ENCODE measurements around the gene RBM27. TPM values are rescaled to one million over a fixed set of nuclear protein-coding genes. Genes with fewer than 3 reads are reported as not detected.

The RBM27 gene
- total RNA-seq, 1 experiment from 2014 or later: 22.5 TPM

DNA sequence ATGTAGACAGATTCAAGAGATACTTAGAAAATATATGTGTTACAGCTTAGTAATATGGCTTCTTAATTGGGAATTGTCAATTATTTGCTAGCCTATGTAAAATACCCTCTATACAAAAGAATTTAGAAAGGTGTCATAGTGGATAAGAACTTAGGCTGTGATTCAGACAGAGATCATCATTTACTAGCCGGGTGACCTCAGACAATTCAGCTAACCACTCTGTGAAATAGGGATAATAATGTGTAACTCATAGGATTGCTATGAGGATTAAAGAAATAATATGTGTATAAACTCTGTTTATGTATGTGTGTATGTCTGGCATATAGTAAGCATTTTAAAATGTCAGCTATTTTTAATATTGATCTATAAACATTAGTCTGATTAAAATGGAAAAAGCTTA is 15.0 kb upstream of the RBM27 start:
- Histone ChIP-seq H3K27me3 (ENCODE audit: control insufficient read depth, insufficient read depth, low read length) (no peaks in the 10 kb centered on the region), H3K36me3 (ENCODE audit: control insufficient read depth, insufficient read depth, low read length) (no peaks in the 10 kb centered on the region), H3K27ac (ENCODE audit: low read length) (no peak overlapping the region), H3K4me1 (ENCODE audit: control insufficient read depth, insufficient read depth, low read length) (no peaks in the 10 kb centered on the region), H3K9me3 (ENCODE audit: control insufficient read depth, insufficient read depth, low read depth, low read length) (no peaks in the 10 kb centered on the region), H3K4me3 (ENCODE audit: low read depth in 2 of 2, low read length in 2 of 2) (no peak overlapping the region)
- in situ Hi-C loops (cut with HindIII; ENCODE audit: low pct_unique_long_range_greater_than_20kb, low sequenced_read_pairs): no loop called here
- ChIA-PET POLR2A (no interaction called here), CTCF (no interaction called here)
- BruUV-seq (replicated peaks): no TSS peak
- intact Hi-C loops (cut with micrococcal nuclease; ENCODE audit: unreplicated experiment): no loop called here
- ATAC-seq (no peak), DNase-seq (ENCODE audit: low read depth, low spot score) (peak; percentile 52)
- no peak for TF ChIP-seq SIN3A (IDR thresholded peaks at IDR 0.05; ENCODE audit: borderline replicate concordance, insufficient read depth, low read depth, low read length)
- TF ChIP-seq, protein P1, sequence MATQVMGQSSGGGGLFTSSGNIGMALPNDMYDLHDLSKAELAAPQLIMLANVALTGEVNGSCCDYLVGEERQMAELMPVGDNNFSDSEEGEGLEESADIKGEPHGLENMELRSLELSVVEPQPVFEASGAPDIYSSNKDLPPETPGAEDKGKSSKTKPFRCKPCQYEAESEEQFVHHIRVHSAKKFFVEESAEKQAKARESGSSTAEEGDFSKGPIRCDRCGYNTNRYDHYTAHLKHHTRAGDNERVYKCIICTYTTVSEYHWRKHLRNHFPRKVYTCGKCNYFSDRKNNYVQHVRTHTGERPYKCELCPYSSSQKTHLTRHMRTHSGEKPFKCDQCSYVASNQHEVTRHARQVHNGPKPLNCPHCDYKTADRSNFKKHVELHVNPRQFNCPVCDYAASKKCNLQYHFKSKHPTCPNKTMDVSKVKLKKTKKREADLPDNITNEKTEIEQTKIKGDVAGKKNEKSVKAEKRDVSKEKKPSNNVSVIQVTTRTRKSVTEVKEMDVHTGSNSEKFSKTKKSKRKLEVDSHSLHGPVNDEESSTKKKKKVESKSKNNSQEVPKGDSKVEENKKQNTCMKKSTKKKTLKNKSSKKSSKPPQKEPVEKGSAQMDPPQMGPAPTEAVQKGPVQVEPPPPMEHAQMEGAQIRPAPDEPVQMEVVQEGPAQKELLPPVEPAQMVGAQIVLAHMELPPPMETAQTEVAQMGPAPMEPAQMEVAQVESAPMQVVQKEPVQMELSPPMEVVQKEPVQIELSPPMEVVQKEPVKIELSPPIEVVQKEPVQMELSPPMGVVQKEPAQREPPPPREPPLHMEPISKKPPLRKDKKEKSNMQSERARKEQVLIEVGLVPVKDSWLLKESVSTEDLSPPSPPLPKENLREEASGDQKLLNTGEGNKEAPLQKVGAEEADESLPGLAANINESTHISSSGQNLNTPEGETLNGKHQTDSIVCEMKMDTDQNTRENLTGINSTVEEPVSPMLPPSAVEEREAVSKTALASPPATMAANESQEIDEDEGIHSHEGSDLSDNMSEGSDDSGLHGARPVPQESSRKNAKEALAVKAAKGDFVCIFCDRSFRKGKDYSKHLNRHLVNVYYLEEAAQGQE (IDR thresholded peaks at IDR 0.05; ENCODE audit: insufficient read depth in 1 of 2, low read depth in 2 of 2, low read length in 1 of 2): no peak
- no peak for TF ChIP-seq TCF7L2 (IDR thresholded peaks at IDR 0.05; ENCODE audit: low read depth, low read length)
- TF ChIP-seq, protein P2, sequence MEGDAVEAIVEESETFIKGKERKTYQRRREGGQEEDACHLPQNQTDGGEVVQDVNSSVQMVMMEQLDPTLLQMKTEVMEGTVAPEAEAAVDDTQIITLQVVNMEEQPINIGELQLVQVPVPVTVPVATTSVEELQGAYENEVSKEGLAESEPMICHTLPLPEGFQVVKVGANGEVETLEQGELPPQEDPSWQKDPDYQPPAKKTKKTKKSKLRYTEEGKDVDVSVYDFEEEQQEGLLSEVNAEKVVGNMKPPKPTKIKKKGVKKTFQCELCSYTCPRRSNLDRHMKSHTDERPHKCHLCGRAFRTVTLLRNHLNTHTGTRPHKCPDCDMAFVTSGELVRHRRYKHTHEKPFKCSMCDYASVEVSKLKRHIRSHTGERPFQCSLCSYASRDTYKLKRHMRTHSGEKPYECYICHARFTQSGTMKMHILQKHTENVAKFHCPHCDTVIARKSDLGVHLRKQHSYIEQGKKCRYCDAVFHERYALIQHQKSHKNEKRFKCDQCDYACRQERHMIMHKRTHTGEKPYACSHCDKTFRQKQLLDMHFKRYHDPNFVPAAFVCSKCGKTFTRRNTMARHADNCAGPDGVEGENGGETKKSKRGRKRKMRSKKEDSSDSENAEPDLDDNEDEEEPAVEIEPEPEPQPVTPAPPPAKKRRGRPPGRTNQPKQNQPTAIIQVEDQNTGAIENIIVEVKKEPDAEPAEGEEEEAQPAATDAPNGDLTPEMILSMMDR (IDR thresholded peaks at IDR 0.05): no peak
- no peak for TF ChIP-seq POLR2AphosphoS5 (IDR thresholded peaks at IDR 0.05; ENCODE audit: low read depth, low read length)

DNA sequence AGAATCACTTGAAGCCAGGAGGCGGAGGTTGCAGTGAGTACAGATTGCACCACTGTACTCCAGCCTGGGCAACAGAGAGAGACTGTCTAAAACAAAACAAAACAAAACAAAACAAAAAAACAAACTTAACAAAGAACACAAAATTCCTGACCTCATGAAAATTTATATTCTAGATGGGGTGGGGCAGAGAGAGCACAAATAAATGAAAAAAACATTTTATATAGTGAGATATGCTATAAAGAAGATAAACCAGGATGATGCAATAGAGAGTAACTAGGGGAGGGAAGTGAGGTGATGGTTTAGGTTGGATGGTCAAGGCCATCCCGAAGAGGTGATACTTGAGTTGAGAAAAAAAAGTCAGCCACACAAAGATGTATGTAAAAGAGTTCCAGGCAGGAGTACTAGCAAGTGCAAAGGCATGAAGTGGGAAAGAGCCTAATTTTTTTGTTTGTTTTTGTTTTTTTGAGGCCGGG is 10.8 kb upstream of the RBM27 start:
- ATAC-seq (no peak), DNase-seq (ENCODE audit: low read depth, low spot score) (no peak)
- POLR2A ChIA-PET: no interaction called here
- TF ChIP-seq TCF7L2 (IDR thresholded peaks at IDR 0.05; ENCODE audit: low read depth, low read length) (no peak), SIN3A (IDR thresholded peaks at IDR 0.05; ENCODE audit: borderline replicate concordance, insufficient read depth, low read depth, low read length) (no peak), POLR2AphosphoS5 (IDR thresholded peaks at IDR 0.05; ENCODE audit: low read depth, low read length) (no peak)
- TF ChIP-seq, protein P1 (IDR thresholded peaks at IDR 0.05; ENCODE audit: insufficient read depth in 1 of 2, low read depth in 2 of 2, low read length in 1 of 2): no peak
- TF ChIP-seq, protein P2 (IDR thresholded peaks at IDR 0.05): no peak
- H3K36me3 ChIP-seq (ENCODE audit: control insufficient read depth, insufficient read depth, low read length): no peaks in the 10 kb centered on the region
- intact Hi-C loops (cut with micrococcal nuclease; ENCODE audit: unreplicated experiment): no loop called here
- no peaks in the 10 kb centered on the region for H3K27me3 ChIP-seq (ENCODE audit: control insufficient read depth, insufficient read depth, low read length)
- BruUV-seq (replicated peaks): no TSS peak
- H3K27ac ChIP-seq (ENCODE audit: low read length): no peak overlapping the region
- no peaks in the 10 kb centered on the region for H3K4me1 ChIP-seq (ENCODE audit: control insufficient read depth, insufficient read depth, low read length)
- in situ Hi-C loops (cut with HindIII; ENCODE audit: low pct_unique_long_range_greater_than_20kb, low sequenced_read_pairs): no loop called here
- CTCF ChIA-PET: interaction anchor here (0.6 kb wide), 1 partner anchor 15 kb away, joined by 7 read pairs; no protein-coding TSS in a partner anchor
- no peaks in the 10 kb centered on the region for H3K9me3 ChIP-seq (ENCODE audit: control insufficient read depth, insufficient read depth, low read depth, low read length)
- no peak overlapping the region for H3K4me3 ChIP-seq (ENCODE audit: low read depth in 2 of 2, low read length in 2 of 2)

Measured in Panc1 (cell line).